ENCODE measurements around the gene C19orf73. TPM values are rescaled to one million over a fixed set of nuclear protein-coding genes. Genes with fewer than 3 reads are reported as not detected.
A peak's percentile ranks its signal among the peaks of the same experiment; 100 is the strongest.
"Not testable (repeated sequence)": the region's sequence is repeated elsewhere in the genome, so short reads cannot be mapped to it uniquely, and the experiment has no call there.

C19orf73 gene
- total RNA-seq, 1 experiment from 2014 or later, result 5.9 TPM

GRCh38 chr19:49148784-49149651 lies 30.1 kb upstream of the C19orf73 start:
- peak; percentile 100 for DNase-seq (ENCODE audit: low spot score)

GRCh38 chr19:49148044-49148682 lies 29.2 kb upstream of the C19orf73 start:
- no peak for DNase-seq (ENCODE audit: low spot score)

- not testable (repeated sequence) for DNase-seq (ENCODE audit: low spot score)
Measured at GRCh38 chr19:49146408-49146770, 27.4 kb upstream of the C19orf73 start.

- peak; percentile 85 for DNase-seq (ENCODE audit: low spot score)
Measured at GRCh38 chr19:49145573-49146407, 26.8 kb upstream of the C19orf73 start.

GRCh38 chr19:49142866-49143335 lies 24.0 kb upstream of the C19orf73 start:
- DNase-seq (ENCODE audit: low spot score), result peak; percentile 95

GRCh38 chr19:49141352-49141751 lies 22.4 kb upstream of the C19orf73 start:
- no peak for DNase-seq (ENCODE audit: low spot score)

GRCh38 chr19:49140951-49141350 lies 22.0 kb upstream of the C19orf73 start:
- DNase-seq (ENCODE audit: low spot score), result no peak

- no peak for DNase-seq (ENCODE audit: low spot score)
Measured at GRCh38 chr19:49136771-49137171, 17.8 kb upstream of the C19orf73 start.

GRCh38 chr19:49135686-49136085 lies 16.7 kb upstream of the C19orf73 start:
- DNase-seq (ENCODE audit: low spot score), result no peak

GRCh38 chr19:49133621-49134454 lies 14.9 kb upstream of the C19orf73 start:
- DNase-seq (ENCODE audit: low spot score), result no peak

GRCh38 chr19:49132974-49133609 lies 14.1 kb upstream of the C19orf73 start:
- DNase-seq (ENCODE audit: low spot score), result no peak

GRCh38 chr19:49130325-49130724 lies 11.4 kb upstream of the C19orf73 start:
- no peak for DNase-seq (ENCODE audit: low spot score)

GRCh38 chr19:49129238-49129583 lies 10.3 kb upstream of the C19orf73 start:
- DNase-seq (ENCODE audit: low spot score), result no peak

- DNase-seq (ENCODE audit: low spot score), result no peak
Measured at GRCh38 chr19:49128545-49129237, 9.7 kb upstream of the C19orf73 start.

GRCh38 chr19:49127674-49128544 lies 9.0 kb upstream of the C19orf73 start:
- DNase-seq (ENCODE audit: low spot score), result peak; percentile 100

- DNase-seq (ENCODE audit: low spot score), result not testable (repeated sequence)
Measured at GRCh38 chr19:49127225-49127624, 8.3 kb upstream of the C19orf73 start.

- DNase-seq (ENCODE audit: low spot score), result no peak
Measured at GRCh38 chr19:49126575-49126974, 7.6 kb upstream of the C19orf73 start.

- peak; percentile 53 for DNase-seq (ENCODE audit: low spot score)
Measured at GRCh38 chr19:49125025-49125731, 6.2 kb upstream of the C19orf73 start.

Data from HT-29 (cell line).